Fibroblast of lung (primary cell): ENCODE results near the gene PROK1. TPM values are rescaled to one million over a fixed set of nuclear protein-coding genes. Genes with fewer than 3 reads are reported as not detected.

Experiments
- DNase-seq, 2 donors: peaks; one replicate each; pipeline versions ENCODE4 v3.0.0 to v3.0.0-alpha.2; 2010; ENCODE audit warnings: low read depth in 2 of 2
- H2AFZ ChIP-seq: 2 replicates; pipeline ENCODE4 v1.5.1; 2012; ENCODE audit warnings: low read length, control low read depth, inconsistent platforms
- H3K27ac ChIP-seq: 2 replicates; pipeline ENCODE4 v1.5.1; 2011; ENCODE audit warnings: low read length, control low read depth; ENCODE audit not compliant: insufficient read depth
- H3K27me3 ChIP-seq: 2 replicates; pipeline ENCODE4 v1.5.1; 2011; ENCODE audit warnings: mild to moderate bottlenecking, low read length; ENCODE audit not compliant: control insufficient read depth, insufficient read depth
- H3K36me3 ChIP-seq: 2 replicates; pipeline ENCODE4 v1.5.1; 2011; ENCODE audit warnings: low read length; ENCODE audit not compliant: control insufficient read depth, insufficient read depth
- H3K4me1 ChIP-seq: 2 replicates; pipeline ENCODE4 v1.5.1; 2011; ENCODE audit warnings: low read length; ENCODE audit not compliant: control insufficient read depth, insufficient read depth; ENCODE audit errors: extremely low read depth
- H3K4me2 ChIP-seq: 2 replicates; pipeline ENCODE4 v1.5.1; 2011; ENCODE audit warnings: low read length, control low read depth; ENCODE audit not compliant: insufficient read depth; ENCODE audit errors: extremely low read depth
- H3K4me3 ChIP-seq, 4 experiments: fragments of 200-600 bp in 1 of 4; sonication (generic) in 1 of 4; replicated peaks in 1 of 4; 2 replicates each; pipeline ENCODE4 v1.5.1; 2011 to 2016; ENCODE audit warnings: low read length in 4 of 4, low read depth in 3 of 4, mild to moderate bottlenecking in 3 of 4, control low read depth in 2 of 4, inconsistent platforms in 1 of 4, mixed read lengths in 1 of 4; ENCODE audit not compliant: insufficient read depth in 1 of 4; ENCODE audit errors: control extremely low read depth in 1 of 4
- H3K79me2 ChIP-seq: 2 replicates; pipeline ENCODE4 v1.5.1; 2012; ENCODE audit warnings: mild to moderate bottlenecking, low read length, inconsistent platforms; ENCODE audit not compliant: control insufficient read depth, insufficient read depth
- H3K9ac ChIP-seq: 2 replicates; pipeline ENCODE4 v1.5.1; 2011; ENCODE audit warnings: mild to moderate bottlenecking, low read length, control low read depth; ENCODE audit not compliant: insufficient read depth
- H3K9me3 ChIP-seq: 2 replicates; pipeline ENCODE4 v1.5.1; 2012; ENCODE audit warnings: low read depth, low read length; ENCODE audit not compliant: control insufficient read depth, insufficient read depth
- H4K20me1 ChIP-seq: 2 replicates; pipeline ENCODE4 v1.5.1; 2011; ENCODE audit warnings: low read length; ENCODE audit not compliant: control insufficient read depth, insufficient read depth; ENCODE audit errors: extremely low read depth
- CTCF ChIP-seq, 2 donors: IDR thresholded peaks in 1 of 2; conservative IDR thresholded peaks in 1 of 2; 1 replicate in 1 of 2; 2 replicates in 1 of 2; pipeline ENCODE4 v1.5.1; 2011 to 2012; ENCODE audit warnings: low read length in 2 of 2, control low read depth in 1 of 2, inconsistent platforms in 1 of 2, low read depth in 1 of 2, mild to moderate bottlenecking in 1 of 2
- EZH2 ChIP-seq: IDR thresholded peaks from 2 replicates; pipeline ENCODE4 v1.5.1; 2012; ENCODE audit warnings: low read length, control low read depth, mild to moderate bottlenecking; ENCODE audit errors: missing control alignments
- polyA plus RNA-seq, 2 donors: library from polyadenylated mRNA; depleted of rRNA in 1 of 2; stranded (reverse) in 1 of 2; unstranded in 1 of 2; fragments of >200 nt; gene quantifications; 2 replicates each; pipeline ENCODE4 v1.2.1, GENCODE V29; 2011 to 2012; ENCODE audit warnings: missing spikeins in 1 of 2
- total RNA-seq: library from RNA; depleted of rRNA; stranded (reverse); fragments of >200 nt; gene quantifications from 2 replicates; pipeline ENCODE4 v1.2.1, GENCODE V29; 2014

The PROK1 gene
- total and polyA plus RNA-seq, 2 donors (not counting 1 experiment from before 2014, with no cell fraction given), result not detected

- Histone ChIP-seq H3K4me1 (peaks cover 2% of the 10 kb centered on the region), H4K20me1 (no peaks in the 10 kb centered on the region), H3K36me3 (peaks cover 8% of the 10 kb centered on the region), H3K27me3 (no peaks in the 10 kb centered on the region), H3K4me3 (peak within 1 kb of the TSS; percentile 79 to 92 (median 84)), H3K27ac (peak within 1 kb of the TSS; percentile 96), H2AFZ (peak within 1 kb of the TSS; percentile 85), H3K4me2 (peak within 1 kb of the TSS; percentile 95), H3K79me2 (peaks cover 24% of the 10 kb centered on the region), H3K9ac (peak within 1 kb of the TSS; percentile 96), H3K9me3 (no peaks in the 10 kb centered on the region)
- TF ChIP-seq EZH2 (no peak), CTCF (conservative IDR thresholded peaks at IDR 0.05 in 1 of 2, IDR thresholded peaks at IDR 0.05 in 1 of 2; ENCODE audit: low read depth in 1 of 2, low read length in 2 of 2) (peak in 1 of 2 donors; percentile 14)
- DNase-seq, result peak; percentile 91 to 94
Observed at GRCh38 chr1:110407260-110408210, 43.4 kb upstream of the PROK1 start, which contains the start of gene LAMTOR5. Gene LAMTOR5, minus strand, starts transcription at chr1:110407694. Its CDS starts 74 bp downstream, at chr1:110407620.

- no peak for TF ChIP-seq CTCF (conservative IDR thresholded peaks at IDR 0.05 in 1 of 2, IDR thresholded peaks at IDR 0.05 in 1 of 2; ENCODE audit: low read depth in 1 of 2, low read length in 2 of 2)
- no peak for TF ChIP-seq EZH2
- H3K4me1 ChIP-seq, result peaks cover 2% of the 10 kb centered on the region
- H4K20me1 ChIP-seq, result no peaks in the 10 kb centered on the region
- H3K4me2 ChIP-seq, result no peak overlapping the region
- H2AFZ ChIP-seq, result no peak overlapping the region
- no peak for DNase-seq
- no peak overlapping the region for H3K9ac ChIP-seq
- H3K36me3 ChIP-seq, result peaks cover 5% of the 10 kb centered on the region
- no peaks in the 10 kb centered on the region for H3K27me3 ChIP-seq
- H3K4me3 ChIP-seq, result peak overlapping the region in 2 of 4 experiments; percentile 79 to 81
- no peak overlapping the region for H3K27ac ChIP-seq
- H3K79me2 ChIP-seq, result peaks cover 24% of the 10 kb centered on the region
- H3K9me3 ChIP-seq, result no peaks in the 10 kb centered on the region
Observed at GRCh38 chr1:110408488-110408887, 42.5 kb upstream of the PROK1 start.

GRCh38 chr1:110409316-110409715 lies 41.6 kb upstream of the PROK1 start:
- H3K4me2 ChIP-seq, result no peak overlapping the region
- peaks cover 2% of the 10 kb centered on the region for H3K4me1 ChIP-seq
- H4K20me1 ChIP-seq, result no peaks in the 10 kb centered on the region
- H3K9ac ChIP-seq, result no peak overlapping the region
- no peak for DNase-seq
- no peak for TF ChIP-seq CTCF (conservative IDR thresholded peaks at IDR 0.05 in 1 of 2, IDR thresholded peaks at IDR 0.05 in 1 of 2; ENCODE audit: low read depth in 1 of 2, low read length in 2 of 2)
- H3K79me2 ChIP-seq, result peaks cover 24% of the 10 kb centered on the region
- no peak overlapping the region for H3K27ac ChIP-seq
- H3K9me3 ChIP-seq, result no peaks in the 10 kb centered on the region
- H3K4me3 ChIP-seq, result no peak overlapping the region
- H2AFZ ChIP-seq, result no peak overlapping the region
- peaks cover 2% of the 10 kb centered on the region for H3K36me3 ChIP-seq
- no peaks in the 10 kb centered on the region for H3K27me3 ChIP-seq
